Cardiac septum (tissue), 1 donor: ENCODE data around the gene ALKAL2. TPM values are rescaled to one million over a fixed set of nuclear protein-coding genes. Genes with fewer than 3 reads are reported as not detected.

Experiments used
- DNase-seq: peaks from one replicate; pipeline ENCODE4 v3.0.0-alpha.2; 2020; ENCODE audit warnings: low spot score
- intact Hi-C: fragments of 100-400 bp; cut with DNase I; formaldehyde crosslinking; loops from one replicate; pipeline ENCODE4 v1.14.0; 2022
- total RNA-seq: library from RNA; stranded (reverse); fragmentation: NEBNext Ultra II Directional; extraction: Animal tissue kit (Norgen Biotek cat#: 25700); gene quantifications from one replicate; pipeline ENCODE4 v1.2.1, GENCODE V29; 2021
- donor health status: DM: no; HTN: no; CAD: no.

Gene ALKAL2
- total RNA-seq, 1 donor from 2014 or later: 2.7 TPM

GRCh38 chr2:255195-255594, 32.7 kb downstream of the ALKAL2 start:
- intact Hi-C loops: no loop called here
- no peak for DNase-seq

DNA sequence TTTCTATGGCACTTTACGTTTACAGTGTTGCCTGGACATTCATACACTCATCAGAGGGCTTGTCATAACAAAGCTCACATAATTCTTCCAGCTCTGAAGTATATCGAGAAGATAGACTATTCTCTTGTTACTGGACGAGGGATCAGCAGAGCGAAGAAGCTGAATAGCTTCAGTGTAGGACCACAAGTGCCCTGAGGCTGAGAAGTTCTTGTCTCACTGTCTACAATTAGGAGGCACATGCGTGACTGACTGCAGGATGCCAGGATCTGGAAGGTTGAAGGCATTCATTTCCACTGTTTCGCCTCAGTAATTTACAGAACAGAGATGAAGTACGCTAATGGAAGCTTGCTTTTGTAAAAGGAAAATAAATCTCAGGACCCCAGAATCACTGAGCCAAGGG, 33.6 kb downstream of the ALKAL2 start:
- DNase-seq: no peak
- intact Hi-C loops: no loop called here

DNA sequence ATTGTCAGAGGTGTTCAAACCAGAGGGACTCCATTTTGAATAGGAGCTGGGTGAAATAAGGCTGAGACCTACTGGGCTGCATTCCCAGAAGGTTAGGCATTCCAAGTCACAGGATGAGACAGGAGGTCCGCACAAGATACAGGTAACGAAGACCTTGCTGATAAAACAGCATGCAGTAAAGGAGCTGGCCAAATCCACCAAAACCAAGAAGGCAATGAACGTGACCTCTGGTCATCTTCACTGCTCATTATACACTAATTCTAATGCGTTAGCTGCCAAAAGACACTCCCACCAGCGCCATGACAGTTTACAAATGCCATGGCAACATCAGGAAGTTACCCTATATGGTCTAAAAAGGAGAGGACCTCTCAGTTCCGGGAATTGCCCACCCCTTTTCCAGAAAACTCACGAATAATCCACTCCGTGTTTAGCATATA, 34.7 kb downstream of the ALKAL2 start:
- DNase-seq: no peak
- intact Hi-C loops: no loop called here

GRCh38 chr2:252001-252602, 35.8 kb downstream of the ALKAL2 start:
- DNase-seq: no peak
- intact Hi-C loops: no loop called here

GRCh38 chr2:249538-250042, 38.3 kb downstream of the ALKAL2 start:
- DNase-seq: no peak
- intact Hi-C loops: loop anchor here (10.0 kb wide), 1 partner anchor 45 kb away; no protein-coding TSS in a partner anchor

- DNase-seq: no peak
Measured at GRCh38 chr2:248724-249123, 39.2 kb downstream of the ALKAL2 start.

DNA sequence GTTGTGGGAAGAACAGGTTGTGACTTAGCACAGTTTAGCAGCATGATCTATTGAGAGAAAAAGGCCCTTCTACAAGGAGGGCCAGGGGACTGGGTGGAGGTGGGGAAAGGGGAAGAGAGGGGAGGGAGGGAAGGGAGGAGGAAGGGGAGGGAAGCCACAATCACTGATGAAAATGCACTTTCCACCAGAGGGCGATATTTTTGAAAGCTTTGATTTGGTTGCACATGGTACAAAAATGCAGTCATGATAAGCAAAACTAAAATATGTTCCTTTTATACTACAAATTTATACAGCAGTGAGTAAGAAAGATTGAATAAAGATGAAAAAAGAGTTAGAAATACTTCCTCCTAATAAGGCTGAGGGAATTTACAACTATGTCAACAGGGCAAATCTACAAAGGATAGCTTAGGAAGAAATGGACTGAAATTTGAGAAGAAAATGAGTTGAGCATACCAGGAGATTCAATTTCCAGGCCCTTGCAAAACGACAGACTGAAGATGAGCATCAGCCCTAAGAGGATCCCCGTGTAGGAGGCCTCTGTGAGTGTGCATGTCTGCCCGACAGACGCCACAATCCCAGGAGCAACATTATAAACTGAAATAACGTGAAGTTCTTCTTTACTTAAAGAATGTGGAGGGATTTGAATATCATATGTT, 41.3 kb downstream of the ALKAL2 start:
- no peak for DNase-seq
- intact Hi-C loops: loop anchor here (10.0 kb wide), 1 partner anchor 48 kb away; no protein-coding TSS in a partner anchor

More at GRCh38 chr2:248724-249123, 39.2 kb downstream of the ALKAL2 start:
- intact Hi-C loops: loop anchor here (10.0 kb wide), 1 partner anchor 46 kb away; no protein-coding TSS in a partner anchor

- intact Hi-C loops: loop anchor here (10.0 kb wide), 1 partner anchor 50 kb away; no protein-coding TSS in a partner anchor
- DNase-seq: no peak
Measured at GRCh38 chr2:244547-244946, 43.3 kb downstream of the ALKAL2 start.

GRCh38 chr2:238869-239268, 49.0 kb downstream of the ALKAL2 start:
- intact Hi-C loops: no loop called here

GRCh38 chr2:238431-238830, 49.5 kb downstream of the ALKAL2 start:
- no peak for DNase-seq
- intact Hi-C loops: no loop called here

More at GRCh38 chr2:238869-239268, 49.0 kb downstream of the ALKAL2 start:
- no peak for DNase-seq

DNA sequence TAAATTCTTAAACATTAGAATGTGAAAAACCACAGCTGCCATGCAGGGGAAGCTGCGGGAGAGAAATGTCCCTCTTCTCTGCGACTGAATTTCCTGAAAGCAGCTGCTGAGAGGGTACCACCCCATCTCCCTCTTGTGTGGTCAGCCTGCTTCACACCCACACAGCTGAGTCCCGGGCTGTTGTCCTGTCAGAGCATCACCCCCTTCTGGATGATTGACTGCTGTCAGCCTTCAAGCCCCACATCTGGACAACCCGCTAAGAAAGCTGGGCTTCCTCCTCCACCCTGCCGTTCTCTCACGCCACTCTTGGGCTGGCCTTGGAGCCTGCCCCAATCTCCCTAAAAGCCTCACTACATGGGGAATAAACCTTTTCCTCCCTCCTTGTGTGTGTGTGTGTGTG, 50.0 kb downstream of the ALKAL2 start:
- intact Hi-C loops: no loop called here
- no peak for DNase-seq

GRCh38 chr2:236993-237539, 50.8 kb downstream of the ALKAL2 start:
- intact Hi-C loops: no loop called here
- DNase-seq: no peak

GRCh38 chr2:234421-234820, 53.5 kb downstream of the ALKAL2 start:
- DNase-seq: no peak

DNA sequence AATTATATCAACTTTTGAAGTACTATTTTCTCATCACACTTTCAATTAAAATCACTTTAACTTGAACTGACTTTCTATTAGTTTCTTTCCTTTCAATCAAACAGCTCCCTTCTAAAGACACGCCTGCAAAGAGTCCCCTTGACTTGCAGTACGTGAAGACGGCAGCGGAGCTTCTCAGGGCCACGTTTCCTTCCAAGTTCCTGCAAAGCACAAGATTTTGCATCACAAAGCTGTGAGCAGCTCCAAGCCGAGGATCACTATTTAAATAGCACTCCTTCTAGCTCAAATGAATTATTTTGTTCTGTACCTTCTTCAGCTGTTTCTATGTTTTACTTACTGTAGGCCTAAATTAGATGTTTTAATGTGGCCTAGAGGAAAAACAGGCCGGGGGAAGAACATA, 54.9 kb downstream of the ALKAL2 start:
- intact Hi-C loops: no loop called here
- no peak for DNase-seq

More at GRCh38 chr2:234421-234820, 53.5 kb downstream of the ALKAL2 start:
- intact Hi-C loops: no loop called here

DNA sequence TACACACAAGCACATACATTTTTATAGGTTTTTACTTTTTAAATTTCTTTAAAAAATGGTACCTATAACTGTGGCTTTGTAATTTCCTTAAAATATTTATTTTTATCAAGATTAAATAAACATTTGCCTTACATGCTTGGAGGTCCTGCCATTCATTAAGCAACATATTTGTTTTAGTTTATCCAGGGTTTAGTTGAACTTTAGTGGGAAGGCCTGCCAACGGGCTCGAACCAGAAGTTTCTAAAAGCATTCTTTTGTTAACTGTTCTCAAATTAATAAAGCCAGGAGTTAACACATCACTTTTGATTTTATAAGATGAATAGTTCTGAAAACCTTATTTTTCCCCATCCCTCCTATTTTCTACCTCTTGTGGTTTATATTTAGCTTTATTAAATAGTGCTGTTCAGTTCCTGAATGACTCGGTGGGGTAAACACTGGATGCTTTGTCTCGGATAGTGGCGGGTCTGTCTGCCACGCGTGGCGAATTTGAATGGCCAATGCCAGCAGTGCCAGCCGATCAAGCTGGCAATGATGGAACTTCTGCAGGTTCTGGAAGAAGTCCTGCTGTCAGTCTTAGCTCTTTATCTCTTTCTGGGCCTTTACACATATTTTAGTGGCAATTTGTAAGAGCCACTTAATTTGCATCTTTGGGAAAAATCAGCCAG, 56.2 kb downstream of the ALKAL2 start:
- intact Hi-C loops: no loop called here
- DNase-seq: no peak

Other genes with a start within 250 kb of the ALKAL2 start
- 4.0 TPM for gene FAM110C, start 241.6 kb downstream of the ALKAL2 start, total RNA-seq
- 12.9 TPM for gene SH3YL1, start 24.1 kb downstream of the ALKAL2 start, total RNA-seq
- 64.6 TPM for gene ACP1, start 23.1 kb downstream of the ALKAL2 start, total RNA-seq